GM19467 (cell line): ENCODE measurements around the gene S100A10.

Experiments
- ATAC-seq: cut with Tn5 transposase; IDR thresholded peaks from one replicate; pipeline ENCODE4 v1.9.1; 2021; ENCODE audit warnings: mild to moderate bottlenecking, moderate library complexity; ENCODE audit not compliant: unreplicated experiment

S100A10 gene, protein sequence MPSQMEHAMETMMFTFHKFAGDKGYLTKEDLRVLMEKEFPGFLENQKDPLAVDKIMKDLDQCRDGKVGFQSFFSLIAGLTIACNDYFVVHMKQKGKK

DNA sequence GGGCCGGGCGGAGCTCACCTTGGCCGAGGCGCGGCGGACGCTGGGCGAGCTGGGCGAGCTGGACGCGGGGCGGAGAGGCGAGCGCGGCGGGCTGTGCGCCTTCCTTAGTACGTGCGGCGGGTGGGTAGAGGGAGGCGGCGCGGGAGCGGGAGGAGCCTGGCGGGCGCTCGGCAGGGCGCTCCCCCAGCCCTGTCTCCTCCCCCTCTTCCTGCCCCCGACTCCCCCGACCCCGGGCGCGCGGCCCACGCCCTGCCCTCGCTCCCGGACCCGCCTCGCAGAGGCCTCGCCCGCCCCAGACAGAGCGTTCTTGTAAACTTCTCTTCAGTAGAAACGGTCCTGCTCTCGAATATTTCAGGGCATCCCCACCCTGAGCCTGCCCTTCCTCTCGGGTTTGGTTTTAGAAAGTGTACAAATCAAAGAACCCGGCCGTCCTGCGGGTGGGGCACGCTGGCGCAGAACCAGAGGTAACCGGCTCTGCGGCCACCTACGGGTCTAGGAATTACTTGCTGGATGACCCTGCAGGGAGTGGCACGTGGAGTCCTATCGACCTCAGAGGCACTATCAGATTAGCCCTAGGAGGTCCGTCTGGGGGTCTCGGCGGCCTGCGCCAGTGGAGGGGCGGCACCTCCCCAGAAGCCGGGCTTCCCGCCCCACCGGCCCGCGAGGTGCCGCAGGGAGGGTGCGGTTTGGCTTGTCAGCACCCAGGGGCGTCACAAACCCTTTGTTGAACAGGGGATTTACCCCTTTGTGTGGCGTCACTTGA is at the start of gene S100A10:
Gene S100A10, minus strand, starts transcription at position 126 of the 763 bp plus-strand sequence. CDS start 7,629 bp downstream, outside the sequence.
- ATAC-seq = no peak

GRCh38 chr1:152042030-152042429 is 48.4 kb upstream of the S100A10 start:
- no peak for ATAC-seq

- ATAC-seq = no peak
Observed at GRCh38 chr1:152039886-152040285, 46.2 kb upstream of the S100A10 start.

DNA sequence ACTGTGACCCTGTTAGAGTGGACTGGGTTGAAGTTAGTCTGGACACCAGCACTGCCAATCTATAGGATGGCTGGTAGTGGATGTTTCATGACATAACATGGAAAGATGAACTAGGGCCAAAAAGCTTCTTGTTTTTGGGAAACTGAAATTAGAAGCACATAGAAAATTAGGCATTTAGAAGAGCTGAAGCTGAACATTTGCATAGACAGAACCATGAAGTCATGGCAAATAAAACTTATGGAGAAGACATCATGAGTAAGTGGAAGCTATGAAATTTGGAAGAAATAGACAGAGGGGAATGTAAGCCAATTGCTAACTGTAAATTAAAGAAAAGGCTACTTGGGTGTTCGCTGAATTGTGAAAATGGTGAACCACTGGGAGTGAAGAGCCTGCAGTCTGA is 45.8 kb upstream of the S100A10 start:
- ATAC-seq = no peak

DNA sequence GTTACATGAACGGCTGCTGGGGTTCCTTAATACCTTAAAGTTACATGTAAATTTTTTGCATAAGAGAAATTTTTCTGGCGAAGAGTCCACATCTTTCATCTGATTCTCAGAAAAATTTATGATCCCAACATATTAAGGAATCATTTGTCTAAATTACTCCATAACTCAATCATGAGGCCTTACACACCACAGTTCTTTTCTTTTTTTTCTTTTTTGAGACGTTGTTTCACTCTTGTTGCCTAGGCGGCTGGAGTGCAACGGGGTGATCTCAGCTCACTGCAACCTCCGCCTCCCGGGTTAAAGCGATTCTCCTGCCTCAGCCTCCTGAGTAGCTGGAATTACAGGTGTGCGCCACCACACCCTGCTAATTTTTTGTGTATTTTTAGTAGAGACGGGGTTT is 45.2 kb upstream of the S100A10 start:
- no peak for ATAC-seq

- peak; percentile 65 for ATAC-seq
Observed at GRCh38 chr1:152036267-152037216, 42.9 kb upstream of the S100A10 start, which contains the start of gene S100A11. Gene S100A11, minus strand, starts transcription at chr1:152037004. Its CDS starts 89 bp downstream, at chr1:152036915.

GRCh38 chr1:152035539-152036266 is 42.0 kb upstream of the S100A10 start:
- no peak for ATAC-seq

DNA sequence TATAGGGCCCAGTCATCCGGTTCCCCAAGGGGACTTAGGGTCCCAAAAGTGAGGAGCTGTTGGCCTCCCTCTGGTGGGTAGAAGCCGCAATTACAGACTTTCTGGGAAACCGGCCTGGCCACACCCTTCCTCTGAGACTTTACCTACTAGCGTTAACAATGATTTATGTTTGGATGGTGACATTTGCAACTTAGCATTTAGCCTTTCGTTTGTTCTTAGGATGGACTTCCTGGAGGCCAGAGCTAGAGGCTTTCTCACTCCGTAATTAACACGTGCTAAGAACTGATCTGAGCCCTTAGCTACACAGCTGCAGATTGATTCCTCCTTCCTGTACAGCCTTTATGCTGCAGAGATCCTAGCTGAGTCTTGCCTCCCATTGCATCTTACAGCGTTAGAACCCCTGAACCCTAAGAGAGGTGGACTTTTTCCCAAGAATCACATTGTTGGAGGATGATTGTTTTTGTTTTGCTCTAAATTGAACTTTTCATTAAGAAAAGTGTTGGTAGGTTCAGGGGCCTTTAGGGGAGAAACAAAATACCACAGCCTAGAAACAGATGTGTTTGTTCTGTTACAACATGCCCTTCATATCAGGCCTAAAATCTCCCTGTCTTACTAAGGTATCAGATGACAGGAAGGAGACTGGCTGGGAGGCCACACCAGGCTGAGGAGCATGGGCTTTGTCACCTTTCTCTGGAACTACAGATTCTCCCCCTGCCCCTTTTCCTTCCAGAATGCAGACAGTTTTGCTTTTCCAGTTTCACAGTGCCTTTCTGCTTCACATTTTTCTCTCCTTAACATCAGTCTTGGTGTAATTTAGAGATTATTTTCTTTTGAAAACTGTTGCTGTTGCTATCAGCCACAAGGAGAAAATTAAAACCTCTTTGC is 41.2 kb upstream of the S100A10 start:
- peak; percentile 50 for ATAC-seq

DNA sequence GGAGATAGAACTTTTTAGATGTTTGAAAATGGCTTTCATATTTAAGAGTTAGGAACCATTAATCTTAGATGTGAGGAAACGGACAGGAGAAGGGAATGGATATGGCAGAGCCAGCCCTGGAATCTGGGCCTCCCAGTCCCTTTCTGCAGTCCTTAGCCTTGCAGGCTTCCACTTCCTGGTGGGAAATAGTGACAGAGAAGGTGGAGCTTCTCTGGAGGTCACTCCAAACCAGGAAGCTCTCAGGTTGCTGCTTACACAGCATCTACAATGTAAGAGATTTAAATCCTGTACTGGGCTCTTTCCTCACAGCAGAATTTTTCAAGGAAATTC is 40.6 kb upstream of the S100A10 start:
- ATAC-seq = no peak

- ATAC-seq = no peak
Observed at GRCh38 chr1:152029929-152030211, 36.2 kb upstream of the S100A10 start.

- ATAC-seq = no peak
Observed at GRCh38 chr1:152029144-152029928, 35.7 kb upstream of the S100A10 start.

- no peak for ATAC-seq
Observed at GRCh38 chr1:152026895-152027294, 33.2 kb upstream of the S100A10 start.

GRCh38 chr1:152024223-152024622 is 30.6 kb upstream of the S100A10 start:
- no peak for ATAC-seq

- ATAC-seq = no peak
Observed at GRCh38 chr1:152023221-152023620, 29.6 kb upstream of the S100A10 start.

- no peak for ATAC-seq
Observed at GRCh38 chr1:152022474-152022873, 28.8 kb upstream of the S100A10 start.

GRCh38 chr1:152021569-152021968 is 27.9 kb upstream of the S100A10 start:
- no peak for ATAC-seq

GRCh38 chr1:152020849-152021248 is 27.2 kb upstream of the S100A10 start:
- ATAC-seq = no peak

DNA sequence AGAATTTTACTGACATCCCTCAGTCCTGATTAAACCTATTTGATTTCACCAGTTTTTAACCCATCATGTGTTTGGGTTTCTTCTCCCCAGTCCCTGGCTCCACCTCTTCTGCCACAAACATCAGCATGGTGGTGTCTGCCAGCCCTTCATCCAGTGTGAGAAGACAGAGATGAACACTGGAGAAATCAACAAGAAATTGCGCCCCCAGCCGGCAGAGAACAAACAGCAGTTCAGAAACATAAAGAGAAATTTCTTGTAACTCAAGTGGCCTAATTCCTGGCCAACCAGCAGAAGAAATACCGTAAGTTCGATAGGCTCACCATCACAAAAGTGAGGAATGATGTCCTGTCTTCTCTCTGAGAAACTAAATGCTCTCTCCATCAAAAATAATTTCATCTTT is 24.9 kb upstream of the S100A10 start:
- no peak for ATAC-seq

DNA sequence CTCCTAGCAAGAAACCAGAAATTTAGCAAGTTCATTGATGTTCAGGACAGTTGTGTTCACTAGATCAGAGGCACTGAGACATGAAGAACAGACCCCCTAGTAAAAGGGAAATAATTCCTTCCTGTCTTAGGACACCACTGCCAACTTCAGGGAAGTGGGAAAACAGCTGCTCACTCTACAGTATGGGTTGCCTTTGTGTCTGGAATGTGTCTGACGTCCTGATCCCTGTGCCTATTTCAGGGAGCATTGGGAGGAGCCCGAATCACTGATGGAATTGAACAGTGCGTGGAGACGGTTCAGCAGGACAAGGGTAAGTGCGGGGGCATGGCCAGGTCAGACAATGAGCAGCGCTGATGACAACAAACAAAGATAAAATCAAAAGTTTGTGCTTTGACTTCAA is 22.1 kb upstream of the S100A10 start:
- ATAC-seq = no peak
